CD4-positive, alpha-beta T cell treated with Interleukin-4 for 1 hour (primary cell): ENCODE results near the gene SLC39A3.

Experiments
- DNase-seq, 2 donors: peaks; one replicate each; pipeline ENCODE4 v3.0.0-alpha.2; 2020 to 2022

The SLC39A3 gene

DNA sequence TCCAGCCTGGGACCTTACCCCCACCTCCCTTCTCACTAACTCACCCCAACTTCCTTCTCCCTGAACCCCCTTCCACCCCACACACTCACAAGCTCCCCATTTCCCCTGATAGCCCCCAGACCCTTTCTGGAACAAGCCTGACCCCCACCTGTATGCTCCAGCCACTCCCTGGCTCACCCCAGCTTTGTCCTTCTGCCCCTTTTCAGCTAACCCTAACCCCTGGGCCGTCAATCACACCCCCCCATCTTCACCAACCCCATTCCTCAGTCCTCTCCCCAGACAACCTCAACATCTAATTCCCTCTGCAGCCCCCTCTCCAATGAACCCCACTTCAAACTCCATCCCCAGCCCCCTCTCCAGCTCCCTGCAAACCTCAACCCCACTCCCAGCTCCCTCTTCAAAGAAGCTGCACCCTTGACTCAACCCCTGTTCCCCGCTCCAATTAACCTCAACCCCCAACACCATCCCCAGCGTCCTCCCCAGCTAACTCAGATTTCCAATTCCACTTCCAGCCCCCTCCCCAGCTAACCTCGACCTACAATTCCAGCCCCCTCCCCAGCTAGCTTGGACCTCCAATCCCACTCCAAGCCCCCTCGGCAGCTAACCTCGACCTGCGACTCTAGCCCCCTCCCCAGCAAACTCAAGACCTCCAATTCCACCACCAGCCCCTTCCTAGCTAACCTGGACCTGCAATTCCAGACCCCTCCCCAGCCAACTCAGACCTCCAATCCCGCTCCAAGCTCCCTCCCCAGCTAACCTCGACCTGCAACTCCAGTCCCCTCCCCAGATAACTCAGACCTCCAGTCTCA, 38.3 kb downstream of the SLC39A3 start:
- no peak for DNase-seq

GRCh38 chr19:2700660-2701360, 39.0 kb downstream of the SLC39A3 start:
- no peak for DNase-seq

- no peak for DNase-seq
Observed at GRCh38 chr19:2699413-2700140, 40.2 kb downstream of the SLC39A3 start.

GRCh38 chr19:2694196-2694595, 45.6 kb downstream of the SLC39A3 start:
- no peak for DNase-seq

DNA sequence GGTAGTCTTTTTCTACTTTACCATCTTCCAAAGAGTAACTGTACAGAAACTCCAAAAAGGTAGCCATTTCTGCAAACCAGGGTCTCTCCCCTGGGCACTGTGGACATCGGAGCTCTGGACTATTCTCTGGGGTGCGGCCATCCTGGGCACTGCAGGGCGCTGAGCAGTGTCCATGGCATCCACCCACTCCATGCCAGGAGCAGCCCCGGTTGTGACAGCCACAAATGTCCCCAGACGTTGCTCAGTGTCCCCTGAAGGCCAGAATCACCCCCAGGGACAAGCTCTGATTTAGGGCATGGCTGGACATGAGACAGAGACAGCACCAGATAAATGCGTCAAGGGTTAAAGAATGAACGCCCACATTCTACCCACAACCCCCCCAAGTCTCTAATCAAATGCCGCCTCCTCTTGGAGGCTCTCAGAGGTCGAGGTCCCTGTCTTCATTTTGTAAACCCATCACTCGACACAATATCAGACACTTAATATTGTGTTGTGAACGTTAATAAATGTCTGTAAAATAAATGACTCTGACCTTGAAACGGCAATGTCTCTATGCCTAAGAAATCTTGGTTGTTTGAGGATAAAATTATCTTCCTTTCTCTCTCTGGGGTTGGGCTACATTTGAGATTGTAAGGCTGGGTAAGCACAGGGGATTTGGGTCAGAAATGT, 46.2 kb downstream of the SLC39A3 start:
- no peak for DNase-seq

GRCh38 chr19:2691951-2692350, 47.9 kb downstream of the SLC39A3 start:
- no peak for DNase-seq

DNA sequence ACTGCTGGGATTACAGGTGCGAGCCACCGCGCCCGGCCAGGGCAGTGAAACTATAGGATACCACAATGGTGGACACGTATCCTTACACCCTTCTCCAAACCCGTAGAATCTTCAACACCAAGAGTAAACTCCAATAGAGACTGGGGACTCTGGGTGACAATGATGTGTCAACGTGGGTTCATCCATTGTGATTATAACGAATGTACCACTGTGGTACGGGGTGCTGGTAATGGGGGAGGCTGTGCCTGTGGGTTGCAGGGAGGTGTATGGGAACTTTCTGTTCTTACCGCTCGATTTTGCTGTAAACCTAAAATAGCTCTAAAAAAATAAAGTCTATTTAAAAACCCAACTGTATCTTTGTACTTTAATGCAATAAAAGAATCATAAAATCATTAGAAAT, 49.0 kb downstream of the SLC39A3 start:
- no peak for DNase-seq

- DNase-seq, result no peak
Observed at GRCh38 chr19:2686360-2686759, 53.5 kb downstream of the SLC39A3 start.

DNA sequence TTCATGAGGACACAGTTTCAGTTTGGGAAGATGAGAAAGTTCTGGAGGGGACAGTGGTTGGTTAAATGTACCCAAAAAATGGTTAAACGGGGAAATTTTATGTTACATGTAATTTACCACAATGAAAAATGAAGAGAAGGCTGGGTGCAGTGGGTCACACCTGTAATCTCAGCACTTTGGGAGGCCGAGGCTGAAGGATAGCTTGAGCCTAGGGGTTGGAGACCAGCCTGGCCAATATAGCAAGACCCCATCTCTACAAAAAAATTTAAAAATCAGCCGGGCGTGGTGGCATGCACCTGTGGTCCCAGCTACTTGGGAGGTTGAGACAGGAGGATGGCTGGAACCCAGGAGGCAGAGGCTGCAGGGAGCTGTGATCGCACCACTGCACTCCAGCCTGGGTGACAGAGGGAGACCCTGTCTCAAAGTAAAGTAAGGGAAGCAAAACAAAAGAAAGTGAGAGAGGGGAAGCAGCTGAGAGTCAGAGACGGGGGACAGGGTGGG, 54.6 kb downstream of the SLC39A3 start:
- DNase-seq, result no peak

GRCh38 chr19:2683430-2684003, 56.3 kb downstream of the SLC39A3 start:
- no peak for DNase-seq
